ENCODE data around the gene OR1E1.
"Not testable (repeated sequence)": the region's sequence is repeated elsewhere in the genome, so short reads cannot be mapped to it uniquely, and the experiment has no call there.

GRCh38 chr17:3403856-3404255 lies 5.6 kb upstream of the OR1E1 start:
- not testable (repeated sequence) for TF ChIP-seq CTCF (IDR thresholded peaks at IDR 0.05 in 4 of 5, conservative IDR thresholded peaks at IDR 0.05 in 1 of 5); POLR2A (IDR thresholded peaks at IDR 0.05)
